HG03066 (cell line): Measurements from ENCODE around the gene MRFAP1.

Experiments used
- ATAC-seq: cut with Tn5 transposase; IDR thresholded peaks from one replicate; pipeline ENCODE4 v1.9.1; 2021; ENCODE audit warnings: low read depth; ENCODE audit not compliant: unreplicated experiment

Gene MRFAP1

GRCh38 chr4:6640292-6641163 lies at the start of gene MRFAP1:
Gene MRFAP1, plus strand, starts transcription at chr4:6640685. Its CDS starts 178 bp downstream, at chr4:6640863.
- ATAC-seq = peak; percentile 77

GRCh38 chr4:6591313-6591712 lies 49.2 kb upstream of the MRFAP1 start:
- ATAC-seq = no peak

- no peak for ATAC-seq
Measured at GRCh38 chr4:6591781-6592180, 48.7 kb upstream of the MRFAP1 start.

GRCh38 chr4:6592804-6593563 lies 47.5 kb upstream of the MRFAP1 start:
- no peak for ATAC-seq

- ATAC-seq = no peak
Measured at GRCh38 chr4:6594341-6594740, 46.1 kb upstream of the MRFAP1 start.

- no peak for ATAC-seq
Measured at GRCh38 chr4:6594826-6595355, 45.6 kb upstream of the MRFAP1 start.

- ATAC-seq = no peak
Measured at GRCh38 chr4:6595897-6596537, 44.5 kb upstream of the MRFAP1 start.

- no peak for ATAC-seq
Measured at GRCh38 chr4:6596948-6597347, 43.5 kb upstream of the MRFAP1 start.

- ATAC-seq = no peak
Measured at GRCh38 chr4:6598127-6598526, 42.4 kb upstream of the MRFAP1 start.

- no peak for ATAC-seq
Measured at GRCh38 chr4:6598641-6599040, 41.8 kb upstream of the MRFAP1 start.

GRCh38 chr4:6601661-6602250 lies 38.7 kb upstream of the MRFAP1 start:
- ATAC-seq = no peak

GRCh38 chr4:6602289-6602688 lies 38.2 kb upstream of the MRFAP1 start:
- no peak for ATAC-seq

- no peak for ATAC-seq
Measured at GRCh38 chr4:6603128-6603527, 37.4 kb upstream of the MRFAP1 start.

- no peak for ATAC-seq
Measured at GRCh38 chr4:6605114-6605513, 35.4 kb upstream of the MRFAP1 start.

GRCh38 chr4:6605605-6606004 lies 34.9 kb upstream of the MRFAP1 start:
- no peak for ATAC-seq

- no peak for ATAC-seq
Measured at GRCh38 chr4:6606465-6607235, 33.8 kb upstream of the MRFAP1 start.

- ATAC-seq = no peak
Measured at GRCh38 chr4:6607368-6608055, 33.0 kb upstream of the MRFAP1 start.

- ATAC-seq = no peak
Measured at GRCh38 chr4:6608758-6609414, 31.6 kb upstream of the MRFAP1 start.
